Muscle of leg (tissue), 11 donors: ENCODE results near the gene CPD. TPM values are rescaled to one million over a fixed set of nuclear protein-coding genes. Genes with fewer than 3 reads are reported as not detected.

Source experiments
- DNase-seq: peaks from one replicate; pipeline ENCODE4 v3.0.0; 2013
- H3K27ac ChIP-seq: one replicate; pipeline ENCODE4 v1.5.1; 2013; ENCODE audit warnings: mild to moderate bottlenecking, low read length, control low read depth
- H3K27me3 ChIP-seq: one replicate; pipeline ENCODE4 v1.6.1; 2013; ENCODE audit warnings: low read length; ENCODE audit not compliant: control insufficient read depth, insufficient read depth
- H3K36me3 ChIP-seq: one replicate; pipeline ENCODE4 v1.6.1; 2013; ENCODE audit warnings: low read length; ENCODE audit not compliant: control insufficient read depth, insufficient read depth
- H3K4me1 ChIP-seq: one replicate; pipeline ENCODE4 v1.6.1; 2013; ENCODE audit warnings: low read length; ENCODE audit not compliant: control insufficient read depth, insufficient read depth
- H3K4me3 ChIP-seq: one replicate; pipeline ENCODE4 v1.5.1; 2013; ENCODE audit warnings: low read length, control low read depth
- H3K9me3 ChIP-seq: replicated peaks from 2 replicates; pipeline ENCODE4 v1.6.1; 2013; ENCODE audit warnings: low read depth, low read length; ENCODE audit not compliant: control insufficient read depth
- WGBS: methylation state at CpG from one replicate; pipeline ENCODE4 v1.1.5; 2013; ENCODE audit warnings: missing lambda C conversion rate; ENCODE audit not compliant: insufficient coverage; 5-methylcytosine and 5-hydroxymethylcytosine counted together
- polyA plus RNA-seq, 8 donors: library from polyadenylated mRNA; unstranded; fragments of 120-200 nt; gene quantifications; one replicate each; pipeline versions ENCODE4 v1.2.1 to v1.2.3, GENCODE V29; 2013; ENCODE audit warnings: inconsistent platforms in 1 of 8, low replicate concordance in 1 of 8; ENCODE audit not compliant: insufficient read length in 8 of 8, insufficient read depth in 1 of 8
- total RNA-seq: library from RNA; stranded (reverse); fragments of 120-200 nt; gene quantifications from one replicate; pipeline ENCODE4 v1.2.4, GENCODE V29; 2013

The CPD gene
- total and polyA plus RNA-seq, 9 donors = 16.6 to 36.8 (median 24.4) TPM

- Histone ChIP-seq H3K27ac (no peak overlapping the region), H3K36me3 (no peaks in the 10 kb centered on the region), H3K27me3 (no peaks in the 10 kb centered on the region), H3K4me3 (no peak overlapping the region), H3K4me1 (no peaks in the 10 kb centered on the region), H3K9me3 (no peaks in the 10 kb centered on the region)
- DNase-seq = no peak
- no CpG with 5 or more reads among the region's 2 CpGs for WGBS
These were observed 27.0 kb upstream of the CPD start for GRCh38 chr17:30351735-30352134.

- H3K4me1 ChIP-seq = no peaks in the 10 kb centered on the region
- DNase-seq = no peak
- H3K9me3 ChIP-seq = no peaks in the 10 kb centered on the region
- no peak overlapping the region for H3K4me3 ChIP-seq
- no peak overlapping the region for H3K27ac ChIP-seq
- H3K27me3 ChIP-seq = no peaks in the 10 kb centered on the region
- no peaks in the 10 kb centered on the region for H3K36me3 ChIP-seq
- no CpG with 5 or more reads among the region's 2 CpGs for WGBS
These were observed 26.4 kb upstream of the CPD start for GRCh38 chr17:30352240-30352814.

DNA sequence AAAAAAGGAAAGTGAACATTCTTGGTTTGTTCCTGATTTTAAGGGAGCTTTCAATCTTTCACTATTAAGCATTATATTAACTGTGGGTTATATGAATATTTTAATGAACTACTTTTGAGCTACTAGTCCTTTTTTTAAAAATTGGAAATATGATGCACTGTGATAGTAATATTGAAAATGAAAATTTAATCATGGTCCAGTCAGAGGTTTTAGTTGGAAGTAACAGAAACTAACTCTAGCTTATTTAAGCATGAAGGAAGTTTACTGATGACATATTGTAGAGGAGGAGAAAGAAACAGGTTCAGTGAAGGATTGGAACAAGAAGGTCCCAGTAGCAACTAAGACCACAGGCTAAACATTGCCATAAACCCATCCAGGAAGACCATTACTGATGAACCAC lies 24.0 kb upstream of the CPD start:
- Histone ChIP-seq H3K36me3 (no peaks in the 10 kb centered on the region), H3K9me3 (no peaks in the 10 kb centered on the region), H3K27ac (no peak overlapping the region), H3K4me3 (no peak overlapping the region), H3K27me3 (no peaks in the 10 kb centered on the region), H3K4me1 (no peaks in the 10 kb centered on the region)
- no peak for DNase-seq

DNA sequence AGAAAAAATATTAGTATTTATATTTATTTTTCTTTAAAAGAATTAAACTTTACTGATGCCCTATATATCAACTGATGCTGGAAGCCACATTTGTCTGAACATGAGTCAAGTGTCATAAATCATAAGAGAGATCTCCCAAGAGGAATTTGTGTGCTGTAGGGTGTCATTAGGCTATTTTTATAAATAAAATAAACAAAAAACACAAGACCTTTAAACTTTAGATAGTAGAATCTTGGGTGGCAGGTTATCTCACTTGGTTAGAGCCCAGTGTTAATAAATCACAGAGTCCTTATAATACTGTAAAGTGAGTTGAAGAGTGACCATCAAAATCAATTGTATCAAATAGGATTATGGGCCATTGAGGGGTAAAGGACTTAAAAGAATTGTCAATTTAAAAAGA lies 21.3 kb upstream of the CPD start:
- H3K36me3 ChIP-seq = no peaks in the 10 kb centered on the region
- no peak overlapping the region for H3K27ac ChIP-seq
- no peaks in the 10 kb centered on the region for H3K4me1 ChIP-seq
- H3K9me3 ChIP-seq = peaks cover 8% of the 10 kb centered on the region
- no peak overlapping the region for H3K4me3 ChIP-seq
- no peak for DNase-seq
- no peaks in the 10 kb centered on the region for H3K27me3 ChIP-seq

GRCh38 chr17:30358055-30358760 lies 20.5 kb upstream of the CPD start:
- Histone ChIP-seq H3K4me1 (no peaks in the 10 kb centered on the region), H3K36me3 (no peaks in the 10 kb centered on the region), H3K27ac (no peak overlapping the region), H3K9me3 (peaks cover 10% of the 10 kb centered on the region), H3K4me3 (no peak overlapping the region), H3K27me3 (no peaks in the 10 kb centered on the region)
- WGBS = no CpG with 5 or more reads among the region's 5 CpGs
- no peak for DNase-seq

- Histone ChIP-seq H3K9me3 (peaks cover 10% of the 10 kb centered on the region), H3K4me1 (no peaks in the 10 kb centered on the region), H3K36me3 (no peaks in the 10 kb centered on the region), H3K4me3 (no peak overlapping the region), H3K27me3 (no peaks in the 10 kb centered on the region), H3K27ac (no peak overlapping the region)
- DNase-seq = no peak
- WGBS = 80% methylated on average over 4 of the region's 8 CpGs
These were observed 18.5 kb upstream of the CPD start for GRCh38 chr17:30360086-30360808.

- no peaks in the 10 kb centered on the region for H3K36me3 ChIP-seq
- no peak overlapping the region for H3K27ac ChIP-seq
- no peaks in the 10 kb centered on the region for H3K27me3 ChIP-seq
- H3K4me3 ChIP-seq = no peak overlapping the region
- no peaks in the 10 kb centered on the region for H3K4me1 ChIP-seq
- no peak for DNase-seq
- WGBS = 92% methylated on average over 2 of the region's 4 CpGs
- peaks cover 10% of the 10 kb centered on the region for H3K9me3 ChIP-seq
These were observed 16.9 kb upstream of the CPD start for GRCh38 chr17:30361766-30362279.

DNA sequence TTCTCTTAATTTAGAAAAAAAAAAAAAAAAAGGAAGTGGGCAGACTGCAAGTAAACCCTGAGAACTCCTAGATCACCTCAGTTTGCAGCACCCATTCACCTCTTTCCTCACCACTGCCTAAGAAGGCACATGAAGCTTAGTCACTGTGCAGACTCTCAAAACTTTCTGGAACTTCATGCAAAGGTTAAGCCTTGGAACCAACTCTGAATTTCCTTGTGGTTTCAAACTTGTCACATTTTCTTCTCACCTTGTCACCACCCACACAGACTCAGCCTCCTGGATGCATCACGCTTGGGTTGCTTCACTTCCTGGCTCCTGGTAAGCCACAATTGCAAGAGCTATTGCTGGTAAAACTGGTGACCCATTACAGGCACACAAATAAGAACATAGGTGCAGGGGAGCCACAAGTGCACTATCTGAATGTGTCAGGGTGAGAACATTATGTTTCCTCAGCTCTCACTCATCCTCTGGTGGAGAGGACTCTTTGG lies 15.0 kb upstream of the CPD start:
- no CpG with 5 or more reads among the region's 1 CpG for WGBS
- no peak overlapping the region for H3K27ac ChIP-seq

DNA sequence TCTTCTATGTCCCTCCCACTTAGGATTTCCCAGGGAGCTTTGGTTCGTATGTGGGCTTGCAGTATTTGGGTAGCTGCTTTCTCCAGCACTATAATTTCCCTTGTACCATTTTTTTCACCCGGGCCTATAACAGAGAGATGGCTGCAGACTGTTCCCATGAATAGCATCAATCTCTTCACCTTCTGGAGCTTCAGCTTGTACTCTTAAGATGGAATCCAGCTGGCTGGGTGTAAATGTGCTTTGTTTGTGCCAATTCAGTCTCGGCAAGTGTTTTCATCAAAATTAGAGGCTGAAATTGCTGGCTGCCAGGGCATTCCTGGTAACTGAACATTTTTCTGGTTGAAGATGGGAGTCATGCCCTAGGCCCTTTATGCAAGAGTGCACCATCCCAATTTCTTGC lies 12.2 kb upstream of the CPD start:
- 67% methylated on average over 1 of the region's 3 CpGs for WGBS
- Histone ChIP-seq H3K27ac (no peak overlapping the region), H3K4me3 (no peak overlapping the region), H3K36me3 (no peaks in the 10 kb centered on the region), H3K27me3 (no peaks in the 10 kb centered on the region), H3K9me3 (peaks cover 9% of the 10 kb centered on the region), H3K4me1 (no peaks in the 10 kb centered on the region)
- no peak for DNase-seq

More for the DNA sequence above, 15.0 kb upstream of the CPD start:
- H3K36me3 ChIP-seq = no peaks in the 10 kb centered on the region
- no peaks in the 10 kb centered on the region for H3K4me1 ChIP-seq
- no peak for DNase-seq
- H3K27me3 ChIP-seq = no peaks in the 10 kb centered on the region
- peaks cover 10% of the 10 kb centered on the region for H3K9me3 ChIP-seq
- no peak overlapping the region for H3K4me3 ChIP-seq

DNA sequence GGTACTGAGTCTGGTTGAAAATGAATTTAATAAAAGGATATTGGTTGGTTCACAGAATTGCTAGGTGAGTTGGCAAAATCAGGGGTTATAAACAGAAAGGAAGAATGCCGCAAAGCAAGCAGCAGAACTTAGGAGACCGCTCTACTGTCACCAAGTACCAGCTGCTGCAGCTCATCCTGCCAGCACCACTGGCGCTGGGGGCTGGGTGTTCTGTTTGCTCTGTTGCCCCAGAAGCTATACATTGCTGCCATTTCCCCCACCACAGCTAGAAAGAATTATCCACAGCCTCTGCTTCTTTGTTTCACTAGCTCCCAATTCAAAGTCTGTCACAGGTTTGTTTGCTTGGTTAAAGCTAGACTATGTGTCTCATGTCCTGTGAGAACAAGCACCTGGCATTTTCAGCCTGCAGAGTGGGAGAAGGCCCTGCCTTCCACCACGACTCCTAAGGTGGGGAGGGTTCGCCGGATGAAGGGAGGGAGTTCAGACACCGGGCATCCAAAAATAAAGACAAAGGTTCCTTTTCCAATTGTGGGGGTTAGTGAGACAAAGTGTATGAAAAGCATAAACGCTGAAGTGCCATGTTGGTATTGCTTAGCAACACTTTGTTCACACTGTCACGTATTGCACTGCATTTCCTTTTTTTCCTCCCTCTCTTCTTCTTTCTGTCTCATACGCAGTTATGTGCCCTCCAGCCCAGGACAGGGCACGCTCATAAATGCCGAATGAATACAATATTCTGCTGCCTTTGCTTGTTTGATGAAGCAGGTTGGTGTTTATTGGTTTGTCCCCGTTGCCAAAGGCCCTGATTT lies 9.6 kb upstream of the CPD start:
- H3K27ac ChIP-seq = no peak overlapping the region
- no peaks in the 10 kb centered on the region for H3K9me3 ChIP-seq
- no peaks in the 10 kb centered on the region for H3K36me3 ChIP-seq
- H3K4me3 ChIP-seq = no peak overlapping the region
- H3K4me1 ChIP-seq = no peaks in the 10 kb centered on the region
- no peak for DNase-seq
- H3K27me3 ChIP-seq = peaks cover 6% of the 10 kb centered on the region
- WGBS = 77% methylated on average over 8 of the region's 13 CpGs
